ENCODE results near the gene PHACTR4.
"Not testable (repeated sequence)": the region's sequence is repeated elsewhere in the genome, so short reads cannot be mapped to it uniquely, and the experiment has no call there.

GRCh38 chr1:28514445-28514933, 144.9 kb downstream of the PHACTR4 start:
- TF ChIP-seq CTCF, POLR2A (IDR thresholded peaks at IDR 0.05): not testable (repeated sequence)

All from ovary (tissue), 3 donors.